Astrocyte of the spinal cord (primary cell): Measurements from ENCODE around the gene ANKS1B.
A peak's percentile ranks its signal among the peaks of the same experiment; 100 is the strongest.

ENCODE experiments used
- DNase-seq: peaks from one replicate; pipeline ENCODE4 v3.0.0; 2011; ENCODE audit warnings: low read depth, low spot score
- H3K4me3 ChIP-seq: 2 replicates; pipeline ENCODE4 v1.5.1; 2011; ENCODE audit warnings: low read depth, mild to moderate bottlenecking, low read length, moderate library complexity
- CTCF ChIP-seq: IDR thresholded peaks from 2 replicates; pipeline ENCODE4 v1.5.1; 2012; ENCODE audit warnings: low read depth, mild to moderate bottlenecking, low read length, inconsistent platforms
- in situ Hi-C: cut with HindIII; loops from 2 replicates; pipeline ENCODE4 v1.10.0; 2017; ENCODE audit warnings: low sequenced_read_pairs

Gene ANKS1B

GRCh38 chr12:98812225-98812624 lies 1172.5 kb downstream of the ANKS1B start:
- no peak overlapping the region for H3K4me3 ChIP-seq
- DNase-seq, result no peak
- no peak for TF ChIP-seq CTCF
- in situ Hi-C loops, result no loop called here

GRCh38 chr12:98808243-98808875 lies 1176.4 kb downstream of the ANKS1B start:
- in situ Hi-C loops, result no loop called here
- no peak for DNase-seq
- H3K4me3 ChIP-seq, result no peak overlapping the region
- no peak for TF ChIP-seq CTCF

- DNase-seq, result no peak
- no peak for TF ChIP-seq CTCF
- H3K4me3 ChIP-seq, result no peak overlapping the region
- in situ Hi-C loops, result no loop called here
Measured at GRCh38 chr12:98807187-98807586, 1177.5 kb downstream of the ANKS1B start.

DNA sequence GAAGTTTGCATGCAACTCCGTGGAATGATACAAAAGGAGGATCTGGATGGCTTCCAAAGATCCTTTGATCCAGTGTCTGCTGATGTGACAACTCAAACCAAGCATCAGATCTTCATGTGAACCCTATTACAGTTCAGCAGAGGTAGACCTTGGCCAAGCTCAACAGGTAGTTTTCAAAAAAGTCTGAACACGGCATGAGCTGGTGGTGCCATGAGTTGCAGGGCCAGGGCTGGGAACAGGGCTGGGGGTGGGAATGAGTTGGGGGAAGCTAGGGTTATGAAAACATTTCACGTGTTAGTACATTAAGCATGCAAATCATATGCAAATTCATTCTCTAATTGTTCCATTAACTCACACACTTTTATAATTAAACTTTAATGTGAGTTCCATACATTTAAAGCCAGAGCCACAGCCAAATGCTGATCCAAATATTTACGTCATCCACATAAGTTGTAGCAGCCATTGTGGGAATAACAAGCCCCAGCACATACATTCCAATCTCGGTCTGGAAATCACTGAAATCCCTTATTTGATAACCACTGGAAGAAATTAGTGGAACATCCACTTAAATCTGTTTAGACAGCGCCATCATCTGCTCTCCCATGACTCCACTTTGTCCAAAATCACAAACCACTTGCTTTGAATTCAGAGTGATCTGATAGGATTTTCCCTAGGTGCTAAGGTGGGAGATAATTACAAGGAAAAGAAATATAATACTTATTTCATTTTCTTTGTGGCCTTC lies 1181.1 kb downstream of the ANKS1B start:
- H3K4me3 ChIP-seq, result no peak overlapping the region
- peak; percentile 14 for TF ChIP-seq CTCF
- no peak for DNase-seq
- in situ Hi-C loops, result no loop called here

- DNase-seq, result no peak
- H3K4me3 ChIP-seq, result no peak overlapping the region
- in situ Hi-C loops, result no loop called here
- TF ChIP-seq CTCF, result no peak
Measured at GRCh38 chr12:98799822-98800221, 1184.9 kb downstream of the ANKS1B start.

DNA sequence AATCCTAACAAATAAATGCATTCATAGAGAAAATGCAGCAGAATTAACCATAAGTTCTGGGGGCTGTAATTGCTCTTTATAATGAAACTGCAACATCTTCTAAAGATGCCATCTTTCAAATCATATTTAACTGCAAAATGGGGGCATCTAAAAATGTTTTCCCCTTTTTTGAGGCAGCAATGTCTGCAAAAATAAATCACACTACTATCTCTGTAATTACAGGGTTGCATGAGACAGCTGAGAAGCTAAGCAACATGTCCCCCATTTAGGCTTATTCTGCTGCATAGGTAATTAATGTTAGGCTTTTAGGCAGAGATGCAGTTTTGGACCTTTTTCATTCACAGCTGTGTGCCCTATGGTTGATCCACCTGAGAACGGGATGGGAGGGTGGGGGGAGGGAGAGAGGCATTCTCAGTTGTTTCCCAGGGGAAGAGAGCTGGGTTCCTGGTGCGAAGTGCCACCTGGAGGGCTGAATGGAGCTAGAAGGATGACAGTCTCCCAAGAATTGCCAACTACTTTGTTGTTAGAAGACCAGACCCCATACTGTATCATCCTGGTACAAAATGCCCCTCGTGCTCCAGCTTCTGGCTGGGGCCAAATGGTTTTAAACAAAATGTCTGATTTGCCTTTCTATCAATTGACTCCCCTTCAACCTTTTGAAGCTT lies 1185.5 kb downstream of the ANKS1B start:
- H3K4me3 ChIP-seq, result no peak overlapping the region
- DNase-seq, result no peak
- in situ Hi-C loops, result no loop called here
- no peak for TF ChIP-seq CTCF
